Left ventricle myocardium superior (tissue), 1 donor: ENCODE measurements around the gene NRM. TPM values are rescaled to one million over a fixed set of nuclear protein-coding genes. Genes with fewer than 3 reads are reported as not detected.
"Not testable (repeated sequence)": the region's sequence is repeated elsewhere in the genome, so short reads cannot be mapped to it uniquely, and the experiment has no call there.

Source experiments
- ATAC-seq: fragments of 200-7000 bp; cut with Tn5 transposase; one replicate; pipeline ENCODE4 v1.9.1; 2020; ENCODE audit warnings: mild to moderate bottlenecking, moderate library complexity
- DNase-seq: peaks from one replicate; pipeline ENCODE4 v3.0.0-alpha.2; 2020
- intact Hi-C: fragments of 100-400 bp; cut with micrococcal nuclease; formaldehyde crosslinking; loops from one replicate; pipeline ENCODE4 v1.11.0; 2022
- total RNA-seq: library from RNA; stranded (reverse); fragmentation: NEBNext Ultra II Directional; extraction: Animal tissue kit (Norgen Biotek cat#: 25700); gene quantifications from one replicate; pipeline ENCODE4 v1.2.1, GENCODE V29; 2021
- donor health status: DM: no; HTN: yes; CAD: no; lungs with severe emphysema.

Gene NRM
- total RNA-seq, 1 donor from 2014 or later = 4.6 TPM

- intact Hi-C loops = loop anchor here (2.0 kb wide), 1 partner anchor 43 kb away; no protein-coding TSS in a partner anchor
- ATAC-seq = no peak
- DNase-seq = no peak
Measured at GRCh38 chr6:30679765-30680535, 10.8 kb downstream of the NRM start.

GRCh38 chr6:30678964-30679726 lies 11.6 kb downstream of the NRM start:
- DNase-seq (peak; percentile 93), ATAC-seq (peak; percentile 78)
- intact Hi-C loops = loop anchor here (2.0 kb wide), 1 partner anchor 44 kb away; no protein-coding TSS in a partner anchor

GRCh38 chr6:30676660-30677285 lies 14.0 kb downstream of the NRM start:
- ATAC-seq = no peak
- DNase-seq = no peak
- intact Hi-C loops = no loop called here

GRCh38 chr6:30672445-30673253 lies 18.1 kb downstream of the NRM start, which contains the start of gene DHX16:
Gene DHX16, minus strand, starts transcription at chr6:30673006. Its CDS starts 165 bp downstream, at chr6:30672841.
- DNase-seq = peak; percentile 97
- peak; percentile 93 for ATAC-seq
- intact Hi-C loops = no loop called here

GRCh38 chr6:30670760-30671527 lies 19.8 kb downstream of the NRM start:
- ATAC-seq = no peak
- no peak for DNase-seq
- intact Hi-C loops = no loop called here

- ATAC-seq, DNase-seq, intact Hi-C loops: not testable (repeated sequence)
Measured at GRCh38 chr6:30666300-30666699, 24.5 kb downstream of the NRM start.

- DNase-seq (no peak), ATAC-seq (no peak)
- intact Hi-C loops = no loop called here
Measured at GRCh38 chr6:30664994-30665767, 25.6 kb downstream of the NRM start.

GRCh38 chr6:30657922-30658321 lies 32.9 kb downstream of the NRM start:
- intact Hi-C loops, DNase-seq, ATAC-seq: not testable (repeated sequence)

- intact Hi-C loops = no loop called here
- DNase-seq (no peak), ATAC-seq (no peak)
Measured at GRCh38 chr6:30657454-30657853, 33.3 kb downstream of the NRM start.

GRCh38 chr6:30656513-30656912 lies 34.3 kb downstream of the NRM start:
- peak; percentile 19 for ATAC-seq
- intact Hi-C loops = no loop called here
- DNase-seq = no peak

- ATAC-seq = no peak
Measured at GRCh38 chr6:30655743-30656094, 35.1 kb downstream of the NRM start.

GRCh38 chr6:30654798-30655742 lies 35.7 kb downstream of the NRM start:
- intact Hi-C loops = no loop called here
- ATAC-seq (no peak), DNase-seq (no peak)

More at GRCh38 chr6:30655743-30656094, 35.1 kb downstream of the NRM start:
- no peak for DNase-seq
- intact Hi-C loops = no loop called here

- intact Hi-C loops = no loop called here
- ATAC-seq = no peak
- DNase-seq = no peak
Measured at GRCh38 chr6:30651143-30651542, 39.6 kb downstream of the NRM start.

GRCh38 chr6:30647242-30648116 lies 43.3 kb downstream of the NRM start:
- intact Hi-C loops = no loop called here
- peak; percentile 85 for DNase-seq
- peak; percentile 88 for ATAC-seq

GRCh38 chr6:30646450-30647241 lies 44.1 kb downstream of the NRM start, which contains the start of gene C6orf136:
Gene C6orf136, plus strand, starts transcription at chr6:30647133. Its CDS starts 99 bp downstream, at chr6:30647232.
- ATAC-seq = peak; percentile 92
- intact Hi-C loops = no loop called here
- DNase-seq = peak; percentile 97
